Trophoblast cell (in vitro differentiated cells and primary cell): Measurements from ENCODE around the gene SETD1B.

ENCODE experiments used
- DNase-seq, 2 donors: peaks; one replicate each; pipeline ENCODE4 v3.0.0-alpha.2; 2016
- H2AFZ ChIP-seq: 2 replicates; pipeline ENCODE4 v1.6.1; 2013; ENCODE audit warnings: low read length, moderate library complexity, mild to moderate bottlenecking; ENCODE audit not compliant: insufficient read depth, poor library complexity
- H2AK5ac ChIP-seq: 2 replicates; pipeline ENCODE4 v1.6.1; 2013; ENCODE audit warnings: mild to moderate bottlenecking, low read length
- H2BK120ac ChIP-seq: 2 replicates; pipeline ENCODE4 v1.6.1; 2013; ENCODE audit warnings: low read length, mild to moderate bottlenecking, moderate library complexity; ENCODE audit not compliant: insufficient read depth, poor library complexity
- H2BK12ac ChIP-seq: 2 replicates; pipeline ENCODE4 v1.6.1; 2013; ENCODE audit warnings: mild to moderate bottlenecking, low read length, moderate library complexity
- H2BK5ac ChIP-seq: 2 replicates; pipeline ENCODE4 v1.6.1; 2013; ENCODE audit warnings: low read length, low read depth, moderate library complexity, mild to moderate bottlenecking; ENCODE audit not compliant: poor library complexity
- H3K14ac ChIP-seq: 2 replicates; pipeline ENCODE4 v1.6.1; 2013; ENCODE audit warnings: mild to moderate bottlenecking, low read length
- H3K18ac ChIP-seq: 2 replicates; pipeline ENCODE4 v1.6.1; 2013; ENCODE audit warnings: mild to moderate bottlenecking, low read length
- H3K23ac ChIP-seq: 2 replicates; pipeline ENCODE4 v1.6.1; 2013; ENCODE audit warnings: low read length
- H3K27ac ChIP-seq: 2 replicates; pipeline ENCODE4 v1.5.1; 2013; ENCODE audit warnings: low read depth, mild to moderate bottlenecking, inconsistent platforms, low read length, moderate library complexity
- H3K27me3 ChIP-seq: 2 replicates; pipeline ENCODE4 v1.6.1; 2013; ENCODE audit warnings: inconsistent platforms, mild to moderate bottlenecking, low read length, moderate library complexity; ENCODE audit not compliant: insufficient read depth
- H3K36me3 ChIP-seq, 2 experiments: 1 replicate in 1 of 2; 2 replicates in 1 of 2; pipeline ENCODE4 v1.6.1; 2013; ENCODE audit warnings: low read length in 2 of 2, mild to moderate bottlenecking in 2 of 2, moderate library complexity in 1 of 2; ENCODE audit not compliant: insufficient read depth in 2 of 2, control insufficient read depth in 1 of 2
- H3K4ac ChIP-seq: 2 replicates; pipeline ENCODE4 v1.6.1; 2013; ENCODE audit warnings: low read depth, mild to moderate bottlenecking, low read length, moderate library complexity
- H3K4me1 ChIP-seq, 2 experiments: 1 replicate in 1 of 2; 2 replicates in 1 of 2; pipeline ENCODE4 v1.6.1; 2013; ENCODE audit warnings: low read length in 2 of 2, mild to moderate bottlenecking in 2 of 2, moderate library complexity in 1 of 2; ENCODE audit not compliant: insufficient read depth in 2 of 2, control insufficient read depth in 1 of 2
- H3K4me2 ChIP-seq: 2 replicates; pipeline ENCODE4 v1.6.1; 2013; ENCODE audit warnings: inconsistent platforms, mild to moderate bottlenecking, low read length, moderate library complexity
- H3K4me3 ChIP-seq: 2 replicates; pipeline ENCODE4 v1.5.1; 2013; ENCODE audit warnings: mild to moderate bottlenecking, low read depth, low read length, inconsistent platforms
- H3K79me1 ChIP-seq: one replicate; pipeline ENCODE4 v1.6.1; 2013; ENCODE audit warnings: low read length
- H3K79me2 ChIP-seq: 2 replicates; pipeline ENCODE4 v1.6.1; 2013; ENCODE audit warnings: low read length, mild to moderate bottlenecking; ENCODE audit not compliant: control insufficient read depth, insufficient read depth, poor library complexity
- H3K9ac ChIP-seq: 2 replicates; pipeline ENCODE4 v1.6.1; 2013; ENCODE audit warnings: mild to moderate bottlenecking, low read length
- H3K9me3 ChIP-seq: 2 replicates; pipeline ENCODE4 v1.6.1; 2013; ENCODE audit warnings: low read depth, mild to moderate bottlenecking, control low read depth, inconsistent platforms, low read length; ENCODE audit not compliant: insufficient read depth
- H4K12ac ChIP-seq: 2 replicates; pipeline ENCODE4 v1.6.1; 2013; ENCODE audit warnings: low read depth, mild to moderate bottlenecking, low read length, moderate library complexity
- H4K8ac ChIP-seq: 2 replicates; pipeline ENCODE4 v1.6.1; 2013; ENCODE audit warnings: low read depth, mild to moderate bottlenecking, low read length, moderate library complexity
- H4K91ac ChIP-seq: one replicate; pipeline ENCODE4 v1.6.1; 2013; ENCODE audit warnings: low read depth, mild to moderate bottlenecking, low read length, moderate library complexity
- WGBS: extraction: QIAGEN DNeasy Blood & Tissue Kit; methylation state at CpG from one replicate; pipeline ENCODE4 v1.1.7; 2013; ENCODE audit warnings: missing lambda C conversion rate; ENCODE audit not compliant: insufficient read length, insufficient coverage; ENCODE audit errors: extremely low coverage; 5-methylcytosine and 5-hydroxymethylcytosine counted together

The SETD1B gene

DNA sequence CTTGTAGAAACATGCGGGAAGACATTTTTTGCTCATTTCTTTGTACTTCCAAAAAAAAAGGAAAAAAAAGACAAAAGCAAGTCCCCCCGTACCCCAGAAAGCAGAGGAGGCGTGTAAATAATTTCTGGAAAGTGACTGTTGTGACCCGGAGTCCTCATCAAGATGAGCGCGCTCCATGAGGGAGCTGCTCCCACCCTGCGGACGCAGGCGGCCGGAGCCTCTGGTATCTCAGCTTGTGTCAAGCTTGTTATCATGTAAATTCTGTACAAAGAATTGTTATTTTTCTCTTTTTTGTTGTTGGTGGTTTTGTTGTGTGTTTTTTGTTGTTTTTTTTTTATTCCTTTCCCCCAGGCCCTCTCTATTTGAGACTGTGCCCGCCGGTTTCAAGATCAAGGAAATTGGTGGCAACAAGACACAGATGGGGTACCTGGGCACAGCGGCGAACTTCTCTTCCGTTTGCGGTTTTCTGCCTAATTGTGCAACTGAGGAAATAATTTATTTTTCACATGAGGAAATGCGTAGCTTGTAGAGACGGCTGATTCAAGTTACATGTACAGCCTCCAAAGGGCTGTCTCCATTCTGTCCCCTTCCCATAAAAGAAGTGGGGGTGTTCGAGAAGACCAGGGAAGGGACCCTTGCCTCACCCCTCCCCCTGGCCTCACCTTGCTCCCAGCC is 27.9 kb downstream of the SETD1B start:
- Histone ChIP-seq H3K4ac (no peak overlapping the region), H2BK12ac (no peak overlapping the region), H2AK5ac (no peak overlapping the region), H4K8ac (no peak overlapping the region), H3K14ac (no peak overlapping the region), H4K12ac (no peak overlapping the region), H3K9me3 (no peaks in the 10 kb centered on the region), H3K27me3 (no peaks in the 10 kb centered on the region), H4K91ac (no peak overlapping the region), H3K4me3 (no peak overlapping the region), H3K27ac (no peak overlapping the region), H2AFZ (no peak overlapping the region), H3K9ac (no peak overlapping the region), H3K79me2 (no peaks in the 10 kb centered on the region), H3K36me3 (peaks cover 45 to 49% of the 10 kb centered on the region in 2 experiments), H2BK120ac (no peak overlapping the region), H3K23ac (no peak overlapping the region), H3K4me1 (no peaks in the 10 kb centered on the region), H3K18ac (no peak overlapping the region), H3K4me2 (no peak overlapping the region), H2BK5ac (no peak overlapping the region), H3K79me1 (no peaks in the 10 kb centered on the region)
- no peak for DNase-seq
- no CpG with 5 or more reads among the region's 19 CpGs for WGBS

DNA sequence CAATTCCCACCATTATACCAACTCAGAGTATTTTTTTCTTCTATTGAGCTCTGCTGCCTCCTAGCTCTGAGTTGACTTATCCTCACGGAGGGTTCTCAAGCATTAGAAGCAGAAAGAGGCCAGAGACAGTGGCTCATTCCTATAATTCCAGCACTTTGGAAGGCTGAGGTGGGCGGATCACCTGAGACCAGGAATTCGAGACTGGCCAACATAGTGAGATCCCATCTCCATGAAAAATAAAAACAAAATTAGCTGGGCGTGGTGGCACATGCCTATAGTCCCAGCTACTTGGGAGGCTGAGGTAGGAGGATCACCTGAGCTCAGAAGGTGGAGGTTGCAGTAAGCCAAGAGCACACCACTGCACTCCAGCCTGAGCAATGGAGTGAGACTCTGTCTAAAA is 33.9 kb downstream of the SETD1B start:
- Histone ChIP-seq H3K79me2 (peaks cover 2% of the 10 kb centered on the region), H3K36me3 (no peaks in the 10 kb centered on the region), H2BK12ac (no peak overlapping the region), H3K79me1 (peaks cover 3% of the 10 kb centered on the region), H4K91ac (no peak overlapping the region), H3K4me3 (no peak overlapping the region), H2AK5ac (no peak overlapping the region), H3K4me2 (no peak overlapping the region), H3K23ac (no peak overlapping the region), H3K9ac (no peak overlapping the region), H2BK5ac (no peak overlapping the region), H2AFZ (no peak overlapping the region), H3K14ac (no peak overlapping the region), H3K4me1 (peaks cover 0 to 6% of the 10 kb centered on the region in 2 experiments), H4K8ac (no peak overlapping the region), H3K27ac (no peak overlapping the region), H3K4ac (no peak overlapping the region), H2BK120ac (no peak overlapping the region), H3K18ac (no peak overlapping the region), H4K12ac (no peak overlapping the region), H3K27me3 (no peaks in the 10 kb centered on the region), H3K9me3 (no peaks in the 10 kb centered on the region)
- WGBS: no CpG with 5 or more reads among the region's 4 CpGs
- DNase-seq: peak in 1 of 2 donors; percentile 10

DNA sequence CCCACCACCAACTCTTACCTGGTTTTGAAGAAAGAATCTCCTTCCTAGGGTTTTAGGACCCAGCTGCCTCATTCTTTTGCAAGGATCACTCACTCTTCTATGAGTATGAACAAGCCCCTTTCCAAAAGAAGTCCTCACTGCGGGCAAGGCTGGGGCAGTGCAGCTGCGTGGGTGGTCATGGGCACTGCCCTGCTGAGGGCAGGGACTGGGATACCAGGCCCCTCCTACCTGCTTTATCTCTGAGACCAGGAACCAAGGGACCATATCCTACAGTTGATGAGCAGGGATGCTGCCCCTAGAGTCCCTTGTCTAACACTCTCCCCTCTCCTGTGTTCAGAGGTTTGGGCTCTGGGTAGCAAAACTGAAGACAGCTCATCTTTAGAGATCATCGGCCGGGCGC is 34.3 kb downstream of the SETD1B start:
- Histone ChIP-seq H3K27ac (no peak overlapping the region), H3K9ac (no peak overlapping the region), H2BK12ac (no peak overlapping the region), H2BK120ac (no peak overlapping the region), H3K27me3 (no peaks in the 10 kb centered on the region), H3K79me1 (peaks cover 3% of the 10 kb centered on the region), H2AK5ac (no peak overlapping the region), H3K18ac (no peak overlapping the region), H3K4me3 (no peak overlapping the region), H3K14ac (no peak overlapping the region), H4K8ac (no peak overlapping the region), H2AFZ (no peak overlapping the region), H3K36me3 (no peaks in the 10 kb centered on the region), H3K23ac (no peak overlapping the region), H3K9me3 (no peaks in the 10 kb centered on the region), H4K12ac (no peak overlapping the region), H2BK5ac (no peak overlapping the region), H3K4ac (no peak overlapping the region), H3K79me2 (peaks cover 2% of the 10 kb centered on the region), H3K4me1 (peaks cover 0 to 7% of the 10 kb centered on the region in 2 experiments), H3K4me2 (no peak overlapping the region), H4K91ac (no peak overlapping the region)
- DNase-seq: peak in 1 of 2 donors; percentile 15
- no CpG with 5 or more reads among the region's 5 CpGs for WGBS

DNA sequence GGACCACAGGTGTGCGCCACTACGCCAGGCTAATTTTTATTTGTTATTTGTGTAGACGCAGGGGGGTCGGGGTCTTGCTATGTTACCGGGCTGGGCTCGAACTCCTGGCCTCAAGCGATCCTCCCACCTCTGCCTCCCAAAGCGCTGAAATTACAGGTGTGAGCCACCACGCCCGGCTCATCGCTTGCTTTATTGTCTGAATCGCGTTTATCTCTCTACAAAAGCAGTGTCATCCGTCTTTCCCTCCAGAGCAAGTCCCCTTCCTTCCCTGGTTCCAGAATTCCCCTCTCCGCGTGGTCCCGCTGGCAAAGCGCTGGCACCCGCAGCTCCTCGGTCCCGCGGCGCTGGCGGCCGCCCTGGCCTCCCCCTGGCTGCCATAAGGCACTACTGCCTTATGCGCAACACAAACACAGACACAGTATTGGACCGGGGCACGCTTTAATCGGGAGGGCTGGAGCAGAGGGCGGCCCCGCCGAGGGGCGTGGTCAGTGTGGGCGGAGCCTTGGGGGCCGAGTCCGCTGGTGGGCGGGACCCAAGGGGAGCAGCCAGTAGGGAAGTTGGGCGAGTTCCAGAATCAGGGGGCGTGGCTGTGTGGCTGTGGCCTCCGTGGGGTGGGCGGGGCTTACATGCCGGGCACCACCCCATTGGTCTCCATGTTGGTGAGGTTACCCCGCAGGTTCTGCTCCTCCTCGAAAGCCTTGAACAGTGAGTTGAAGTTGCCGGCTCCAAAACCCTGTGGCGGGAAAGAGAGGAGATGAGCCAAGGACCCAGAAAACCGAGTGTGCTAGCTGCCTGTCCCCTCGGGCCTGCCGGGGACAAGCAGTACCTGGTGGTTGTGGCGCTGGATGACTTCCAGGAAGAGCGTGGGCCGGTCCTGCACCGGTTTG is 35.5 kb downstream of the SETD1B start:
- Histone ChIP-seq H4K12ac (peak overlapping the region; percentile 82), H2BK5ac (peak overlapping the region; percentile 13), H2BK12ac (no peak overlapping the region), H3K27ac (no peak overlapping the region), H2AFZ (peak overlapping the region; percentile 82), H3K4me3 (peak overlapping the region; percentile 74), H3K36me3 (no peaks in the 10 kb centered on the region), H4K91ac (peak overlapping the region; percentile 53), H3K79me2 (peaks cover 2% of the 10 kb centered on the region), H3K79me1 (peaks cover 3% of the 10 kb centered on the region), H3K4ac (peak overlapping the region; percentile 28), H2AK5ac (no peak overlapping the region), H4K8ac (peak overlapping the region; percentile 74), H3K4me2 (peak overlapping the region; percentile 81), H3K23ac (no peak overlapping the region), H3K9me3 (no peaks in the 10 kb centered on the region), H2BK120ac (peak overlapping the region; percentile 54), H3K14ac (peak overlapping the region; percentile 89), H3K4me1 (peaks cover 0 to 9% of the 10 kb centered on the region in 2 experiments), H3K9ac (peak overlapping the region; percentile 46), H3K18ac (peak overlapping the region; percentile 62), H3K27me3 (no peaks in the 10 kb centered on the region)
- WGBS: no CpG with 5 or more reads among the region's 53 CpGs
- peak; percentile 99 to 100 for DNase-seq
